GM20431 (cell line): ENCODE results near the gene TEX53.

Experiments
- in situ Hi-C: fragments of 300-500 bp; cut with MseI, MboI; formaldehyde crosslinking; loops from one replicate; pipeline ENCODE4 v1.15.0; 2020; ENCODE audit warnings: low sequenced_read_pairs; ENCODE audit not compliant: unreplicated experiment

TEX53 gene

DNA sequence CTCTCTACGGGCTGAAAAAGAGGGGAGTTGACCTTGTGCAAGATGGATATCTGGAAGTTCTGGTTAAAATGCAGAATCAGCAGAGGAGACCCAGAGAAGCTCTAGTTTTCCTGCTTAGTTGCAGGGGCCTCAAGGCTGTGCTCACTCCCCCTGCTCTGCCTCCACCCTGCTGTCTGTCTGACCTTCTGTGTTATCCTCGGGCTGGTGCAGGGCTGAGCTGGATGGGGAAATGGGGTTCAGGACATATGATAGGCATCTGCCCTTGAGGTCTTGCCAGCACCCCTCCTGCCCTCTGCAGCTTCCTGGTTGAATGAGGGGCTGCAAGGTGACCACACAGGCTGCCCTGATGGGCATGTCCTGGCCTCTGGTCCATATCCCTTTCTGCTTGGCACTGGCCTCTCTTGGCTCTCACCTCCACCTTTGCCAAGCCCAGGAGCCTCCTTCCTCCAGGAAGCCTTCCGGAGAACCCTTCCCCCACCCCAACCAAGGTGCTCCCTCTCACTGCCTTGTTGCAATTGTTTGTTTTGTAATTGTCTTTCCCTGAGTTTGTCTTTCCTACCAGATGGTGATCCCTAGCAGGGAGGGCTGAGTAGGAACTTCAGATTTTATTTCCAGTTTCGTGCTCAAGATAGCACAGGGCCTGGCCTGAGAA is 45.2 kb downstream of the TEX53 start:
- in situ Hi-C loops: no loop called here

DNA sequence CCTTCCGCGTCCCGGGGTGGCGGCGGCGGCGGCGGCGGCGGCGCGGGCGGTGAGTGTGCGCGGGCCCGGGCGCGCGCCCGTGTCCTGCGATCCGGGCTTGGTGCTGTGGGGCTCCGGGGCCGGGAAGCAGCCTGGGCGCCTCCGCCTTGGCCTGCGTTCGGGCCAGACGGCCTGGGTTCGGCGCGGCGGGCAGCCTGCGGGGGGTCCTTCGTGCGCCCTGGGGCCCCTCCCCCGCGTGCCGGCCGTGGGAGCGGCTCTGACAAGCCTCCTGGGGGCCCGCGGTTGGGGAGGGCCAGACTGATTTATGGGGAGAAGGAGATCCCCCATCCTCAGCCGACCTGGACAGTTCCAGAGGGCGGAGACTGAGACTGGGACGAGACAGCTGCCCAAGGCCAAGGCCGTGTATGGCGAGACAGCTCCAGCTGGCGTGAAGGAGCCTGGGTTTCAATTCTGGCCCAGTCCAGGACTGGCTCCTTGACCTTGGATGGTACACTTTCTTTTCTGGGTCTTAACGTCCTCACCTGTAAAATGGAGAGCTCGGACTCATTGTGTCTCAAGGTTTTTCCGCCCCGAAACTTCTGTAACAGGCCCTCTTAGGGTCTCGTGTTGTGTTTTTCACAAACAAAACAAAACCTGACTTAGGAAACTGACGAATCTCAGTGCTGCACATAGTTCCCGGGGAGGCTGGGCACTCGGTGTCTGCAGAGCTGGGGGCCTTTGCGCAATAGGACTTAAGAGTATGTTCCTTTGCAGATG is 45.9 kb downstream of the TEX53 start:
- in situ Hi-C loops: no loop called here

GRCh38 chr9:114608525-114608796 is 49.1 kb downstream of the TEX53 start:
- in situ Hi-C loops: no loop called here

DNA sequence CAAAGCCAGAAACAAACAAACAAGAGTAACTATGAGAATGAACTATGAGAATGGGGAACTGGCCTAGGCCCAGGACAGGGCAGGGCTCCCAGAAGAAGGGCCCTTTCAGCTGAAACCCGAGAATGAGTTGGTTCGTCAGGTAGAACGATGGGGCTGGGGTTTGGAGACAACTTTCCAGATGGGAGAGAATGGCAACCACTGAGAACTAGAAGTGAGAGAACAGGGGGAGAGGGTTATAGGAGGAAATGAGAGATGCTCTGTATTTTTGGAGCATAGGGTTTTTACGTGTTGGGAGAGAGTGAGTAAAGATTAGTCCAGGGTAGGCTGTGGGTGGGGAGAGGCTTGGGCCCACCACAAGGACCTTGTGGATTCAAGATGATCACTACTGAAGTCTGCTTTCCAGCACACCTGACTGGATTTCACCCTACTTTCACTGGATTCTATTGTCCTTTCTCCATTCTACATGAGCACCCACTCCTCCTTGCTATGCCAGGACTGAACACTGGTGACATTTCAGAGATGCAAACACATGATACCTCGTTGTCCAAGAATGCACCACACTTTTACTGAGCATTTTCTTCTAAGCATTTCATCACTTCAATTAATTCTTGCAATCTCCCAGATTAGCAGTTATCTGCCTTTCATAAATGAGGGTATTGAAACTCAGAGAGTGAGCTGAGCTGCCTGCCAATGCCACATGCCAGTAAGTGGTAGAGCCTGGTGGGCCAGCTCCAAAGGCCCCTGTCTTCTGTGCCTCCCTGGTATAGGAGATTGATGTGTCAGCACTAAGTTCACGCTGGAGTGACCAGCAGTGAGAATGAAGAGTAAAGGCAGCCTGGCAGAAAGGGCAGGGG is 49.7 kb downstream of the TEX53 start:
- in situ Hi-C loops: no loop called here

DNA sequence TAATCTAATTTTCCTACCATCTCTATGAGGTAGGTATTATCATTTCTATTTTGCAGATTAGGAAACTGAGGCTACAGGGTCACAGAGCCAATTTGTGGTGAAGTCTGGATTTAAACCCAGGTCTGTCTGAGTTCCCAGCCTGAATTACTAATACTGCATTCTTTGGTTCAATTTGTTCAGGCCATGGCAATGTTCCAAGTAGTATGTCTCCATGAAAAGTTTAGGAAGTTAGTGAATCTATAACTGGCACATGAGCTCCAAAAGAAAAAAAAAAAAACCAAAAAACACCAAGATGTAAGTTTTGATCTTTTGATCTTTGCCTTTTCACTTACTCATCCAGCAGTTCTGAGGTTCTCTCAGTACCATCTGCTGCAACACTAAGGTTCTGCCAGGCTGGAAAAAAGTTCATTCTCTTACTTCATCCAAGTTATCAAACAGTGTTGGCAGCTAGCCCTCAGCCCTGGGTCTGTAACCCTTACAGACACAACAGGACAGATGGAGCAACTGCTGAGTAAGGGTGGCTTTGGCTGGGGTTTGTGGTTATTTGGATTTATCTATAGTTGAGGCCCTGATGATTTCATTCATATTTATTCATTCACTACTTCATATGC is 50.9 kb downstream of the TEX53 start:
- in situ Hi-C loops: no loop called here
